Activated B cell treated with CpG ODN at 0.5 μM for 24 hours (primary cell): ENCODE measurements around the gene CACNB4. TPM values are rescaled to one million over a fixed set of nuclear protein-coding genes. Genes with fewer than 3 reads are reported as not detected.
"Not testable (repeated sequence)": the region's sequence is repeated elsewhere in the genome, so short reads cannot be mapped to it uniquely, and the experiment has no call there.

Experiments
- ATAC-seq: fragments of 200-7000 bp; cut with Tn5 transposase; one replicate; pipeline ENCODE4 v1.10.0; 2021; ENCODE audit warnings: low read depth, mild to moderate bottlenecking, moderate library complexity
- CTCF ChIA-PET: fragments of 350-600 bp; sonication (Branson Sonifier 250); formaldehyde crosslinking; loops from one replicate; lab custom pipeline; 2021; ENCODE audit warnings: antibody characterized with exemption; lab: Charles Lee
- POLR2A ChIA-PET: fragments of 350-600 bp; sonication (Branson Sonifier 250); formaldehyde crosslinking; loops from one replicate; lab custom pipeline; 2021; ENCODE audit warnings: antibody characterized with exemption; lab: Charles Lee
- DNase-seq: peaks from one replicate; pipeline ENCODE4 v3.0.0; 2022
- H3K27ac Mint-ChIP-seq: one replicate; pipeline ENCODE4 v1.8.0; 2020; ENCODE audit warnings: mixed read lengths
- H3K27me3 Mint-ChIP-seq: one replicate; pipeline ENCODE4 v1.8.0; 2021; ENCODE audit warnings: mixed read lengths
- H3K36me3 Mint-ChIP-seq: one replicate; pipeline ENCODE4 v1.8.0; 2021; ENCODE audit warnings: low read depth, mixed read lengths
- H3K4me1 Mint-ChIP-seq: one replicate; pipeline ENCODE4 v1.8.0; 2021; ENCODE audit warnings: mixed read lengths
- H3K4me3 Mint-ChIP-seq: one replicate; pipeline ENCODE4 v1.8.0; 2020; ENCODE audit warnings: mild to moderate bottlenecking, mixed read lengths
- H3K9me3 Mint-ChIP-seq: one replicate; pipeline ENCODE4 v1.8.0; 2020; ENCODE audit warnings: mixed read lengths
- CTCF ChIP-seq: fragments of 200-600 bp; IDR thresholded peaks from one replicate; pipeline ENCODE4 v1.8.0; 2022; ENCODE audit warnings: antibody characterized with exemption, mild to moderate bottlenecking
- intact Hi-C: fragments of 100-400 bp; cut with micrococcal nuclease; formaldehyde crosslinking; loops from one replicate; pipeline ENCODE4 v1.15.1; 2024
- total RNA-seq: library from RNA; stranded (reverse); gene quantifications from 2 replicates; pipeline ENCODE4 v1.2.3, GENCODE V29; 2022

Gene CACNB4
- total RNA-seq, 1 donor from 2014 or later, result 0.86 TPM

GRCh38 chr2:151803811-151804210, 295.0 kb downstream of the CACNB4 start:
- CTCF ChIA-PET, result no interaction called here
- TF ChIP-seq CTCF, result no peak
- Mint-ChIP-seq H3K9me3 (no peaks in the 10 kb centered on the region), H3K4me3 (no peak overlapping the region), H3K36me3 (peaks cover 40% of the 10 kb centered on the region), H3K27ac (no peak overlapping the region), H3K4me1 (peaks cover 6% of the 10 kb centered on the region), H3K27me3 (no peaks in the 10 kb centered on the region)
- intact Hi-C loops, result no loop called here
- POLR2A ChIA-PET, result interaction anchor here (0.7 to 2.0 kb wide), 2 partner anchors 20 to 24 kb away, joined by 4 to 6 read pairs; partner anchors contain the start of gene ARL5A
- DNase-seq (no peak), ATAC-seq (no peak)

GRCh38 chr2:151802315-151802714, 296.5 kb downstream of the CACNB4 start:
- intact Hi-C loops, result no loop called here
- DNase-seq, result no peak

GRCh38 chr2:151799886-151800292, 299.0 kb downstream of the CACNB4 start:
- Mint-ChIP-seq H3K9me3 (no peaks in the 10 kb centered on the region), H3K4me3 (no peak overlapping the region), H3K27me3 (no peaks in the 10 kb centered on the region), H3K4me1 (peaks cover 2% of the 10 kb centered on the region), H3K36me3 (peaks cover 55% of the 10 kb centered on the region), H3K27ac (no peak overlapping the region)
- no peak for ATAC-seq
- no peak for TF ChIP-seq CTCF
- intact Hi-C loops, result no loop called here
- CTCF ChIA-PET, result interaction anchor here (0.7 kb wide), 1 partner anchor 8 kb away, joined by 3 read pairs; no protein-coding TSS in a partner anchor
- POLR2A ChIA-PET, result no interaction called here
- DNase-seq, result no peak

More at GRCh38 chr2:151802315-151802714, 296.5 kb downstream of the CACNB4 start:
- TF ChIP-seq CTCF, result no peak
- Mint-ChIP-seq H3K4me3 (no peak overlapping the region), H3K9me3 (no peaks in the 10 kb centered on the region), H3K4me1 (peaks cover 2% of the 10 kb centered on the region), H3K27ac (no peak overlapping the region), H3K36me3 (peaks cover 37% of the 10 kb centered on the region), H3K27me3 (no peaks in the 10 kb centered on the region)
- CTCF ChIA-PET, result no interaction called here
- no peak for ATAC-seq
- POLR2A ChIA-PET, result interaction anchor here (2.0 kb wide), 1 partner anchor 26 kb away, joined by 6 read pairs; the partner anchor contains the start of gene ARL5A

GRCh38 chr2:151796774-151797173, 302.1 kb downstream of the CACNB4 start:
- TF ChIP-seq CTCF, result no peak
- Mint-ChIP-seq H3K4me1 (peaks cover 2% of the 10 kb centered on the region), H3K4me3 (no peak overlapping the region), H3K36me3 (peaks cover 35% of the 10 kb centered on the region), H3K27me3 (no peaks in the 10 kb centered on the region), H3K27ac (no peak overlapping the region), H3K9me3 (no peaks in the 10 kb centered on the region)
- ChIA-PET POLR2A (no interaction called here), CTCF (no interaction called here)
- intact Hi-C loops, result no loop called here
- DNase-seq (no peak), ATAC-seq (no peak)

GRCh38 chr2:151795646-151796240, 303.1 kb downstream of the CACNB4 start:
- ATAC-seq (no peak), DNase-seq (no peak)
- no peak for TF ChIP-seq CTCF
- POLR2A ChIA-PET, result no interaction called here
- peaks cover 29% of the 10 kb centered on the region for H3K36me3 Mint-ChIP-seq
- intact Hi-C loops, result loop anchor here (1.0 kb wide), 1 partner anchor 48 kb away; no protein-coding TSS in a partner anchor
- no peaks in the 10 kb centered on the region for H3K9me3 Mint-ChIP-seq
- no peak overlapping the region for H3K27ac Mint-ChIP-seq
- H3K4me1 Mint-ChIP-seq, result peaks cover 2% of the 10 kb centered on the region
- H3K4me3 Mint-ChIP-seq, result no peak overlapping the region
- CTCF ChIA-PET, result no interaction called here
- H3K27me3 Mint-ChIP-seq, result no peaks in the 10 kb centered on the region

- H3K27ac Mint-ChIP-seq, CTCF ChIA-PET, H3K4me1 Mint-ChIP-seq, ATAC-seq, DNase-seq, H3K9me3 Mint-ChIP-seq, H3K4me3 Mint-ChIP-seq, intact Hi-C loops, H3K27me3 Mint-ChIP-seq: not testable (repeated sequence)
- POLR2A ChIA-PET, result interaction anchor here (1.1 kb wide), 1 partner anchor 27 kb away, joined by 4 read pairs; no protein-coding TSS in a partner anchor
- H3K36me3 Mint-ChIP-seq, result peaks cover 23% of the 10 kb centered on the region
Observed at GRCh38 chr2:151794422-151794821, 304.4 kb downstream of the CACNB4 start.
